Panc1 (cell line): ENCODE results near the gene BLNK.

ENCODE experiments used
- CTCF ChIP-seq: fragments of 450-650 bp; IDR thresholded peaks from 2 replicates; pipeline ENCODE4 v1.5.1; 2017; ENCODE audit warnings: mild to moderate bottlenecking
- POLR2AphosphoS5 ChIP-seq: IDR thresholded peaks from 2 replicates; pipeline ENCODE4 v1.6.1; 2012; ENCODE audit warnings: mild to moderate bottlenecking, low read depth, low read length, moderate library complexity
- REST ChIP-seq, 2 experiments: IDR thresholded peaks; 2 replicates each; pipeline ENCODE4 v1.6.1; 2011 to 2012; ENCODE audit warnings: low read depth in 2 of 2, control low read depth in 1 of 2, low read length in 1 of 2, mild to moderate bottlenecking in 1 of 2, moderate library complexity in 1 of 2; ENCODE audit not compliant: insufficient read depth in 1 of 2
- SIN3A ChIP-seq: IDR thresholded peaks from 2 replicates; pipeline ENCODE4 v1.6.1; 2012; ENCODE audit warnings: low read depth, mild to moderate bottlenecking, low read length, moderate library complexity, borderline replicate concordance; ENCODE audit not compliant: insufficient read depth

- TF ChIP-seq CTCF: no peak
- TF ChIP-seq REST (IDR thresholded peaks at IDR 0.05; ENCODE audit: insufficient read depth in 1 of 2, low read depth in 2 of 2, low read length in 1 of 2): no peak
- TF ChIP-seq POLR2AphosphoS5: no peak
- TF ChIP-seq SIN3A: no peak
Observed at GRCh38 chr10:96287392-96288105, 16.2 kb upstream of the BLNK start.
